COLO668 (cell line): ENCODE measurements around the gene SYT6.

Experiments
- DNase-seq: peaks from one replicate; lab custom pipeline; 2025; ENCODE audit not compliant: unreplicated experiment; lab: John Stamatoyannopoulos, UW

Gene SYT6

GRCh38 chr1:114118351-114118990 lies 35.2 kb downstream of the SYT6 start:
- DNase-seq: no peak

GRCh38 chr1:114117654-114118053 lies 36.0 kb downstream of the SYT6 start:
- DNase-seq: no peak

DNA sequence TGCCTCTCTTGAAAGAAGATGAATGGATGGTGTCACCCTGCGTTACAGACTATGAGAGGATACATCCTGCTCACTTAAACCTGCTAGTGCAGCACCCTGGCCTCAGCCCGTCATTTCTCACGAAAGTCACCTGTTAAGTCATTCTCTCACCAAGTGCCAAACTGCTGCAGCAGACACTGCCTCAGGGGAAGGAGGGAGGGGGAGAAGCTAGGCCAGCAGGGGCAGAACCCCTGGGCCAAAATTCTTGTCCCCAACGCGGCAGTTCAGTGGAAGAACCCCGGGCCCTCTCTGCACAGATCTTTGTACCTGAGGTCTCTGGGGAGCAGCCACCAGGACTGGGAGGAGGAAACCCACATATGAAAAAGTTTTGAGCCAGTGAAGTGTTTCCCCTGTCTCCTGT lies 37.6 kb downstream of the SYT6 start:
- DNase-seq: no peak

DNA sequence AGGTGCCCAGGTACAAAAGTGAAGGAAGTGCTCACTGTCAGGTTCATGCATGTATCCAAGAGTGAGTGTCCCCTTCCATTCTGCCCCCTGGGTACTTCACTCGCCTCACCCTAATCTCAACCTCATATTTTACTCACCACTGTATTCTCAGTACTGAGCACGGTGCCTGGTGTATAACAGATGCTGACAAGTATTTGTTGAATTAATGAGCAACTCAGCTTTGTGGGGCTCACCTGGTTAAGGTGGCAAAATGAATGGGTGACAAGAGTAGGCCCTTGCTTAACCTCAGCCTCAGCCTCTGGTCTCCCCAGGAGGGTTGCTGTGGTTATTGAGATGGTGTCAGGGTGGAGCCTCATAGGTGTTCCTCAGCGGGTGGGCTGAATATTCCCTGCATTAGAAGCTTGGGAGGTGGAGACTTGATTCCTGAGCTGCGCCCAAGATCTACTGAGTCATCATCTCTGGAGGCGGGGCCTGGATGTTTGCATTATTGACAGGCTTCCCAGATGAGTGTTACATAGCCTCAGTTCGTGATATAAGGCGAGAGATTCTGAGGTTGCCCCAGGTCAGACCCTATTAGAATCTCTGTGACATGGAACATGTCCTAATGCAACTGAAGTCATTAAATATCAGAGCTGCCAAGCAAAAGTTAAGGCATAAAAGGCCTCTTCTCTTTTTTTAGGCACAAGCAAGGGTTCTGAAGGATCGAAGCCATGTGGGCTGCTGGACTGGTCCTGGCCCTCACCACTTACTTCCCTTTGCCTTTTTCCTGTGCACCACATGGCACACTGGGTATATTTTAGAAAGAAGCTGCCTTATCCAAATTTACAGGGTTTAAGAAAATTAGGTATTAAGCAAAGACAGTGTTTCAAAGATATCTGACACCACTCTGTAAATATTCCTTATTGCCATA lies 39.2 kb downstream of the SYT6 start:
- DNase-seq: no peak

- DNase-seq: no peak
Measured at GRCh38 chr1:114113411-114114184, 40.1 kb downstream of the SYT6 start.

DNA sequence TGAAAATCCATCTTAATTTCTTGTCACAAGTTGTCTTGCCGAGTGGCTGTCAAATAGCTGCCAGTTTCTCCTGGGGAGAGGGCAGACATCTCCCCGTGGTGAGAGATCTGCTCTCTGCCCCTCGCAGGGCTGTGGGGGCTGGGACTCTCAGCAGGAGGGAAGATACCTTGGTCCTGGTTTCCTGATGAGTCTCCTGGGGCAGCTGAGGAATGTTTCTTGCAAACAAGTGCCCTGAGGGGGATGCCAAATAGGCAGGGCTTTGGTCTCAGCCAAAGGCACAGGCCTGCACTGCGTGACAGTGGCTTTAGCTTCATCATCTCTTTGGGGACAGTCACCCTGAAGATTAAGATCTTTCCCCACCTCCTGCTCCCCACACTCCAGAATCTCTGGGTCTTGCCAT lies 40.9 kb downstream of the SYT6 start:
- no peak for DNase-seq

DNA sequence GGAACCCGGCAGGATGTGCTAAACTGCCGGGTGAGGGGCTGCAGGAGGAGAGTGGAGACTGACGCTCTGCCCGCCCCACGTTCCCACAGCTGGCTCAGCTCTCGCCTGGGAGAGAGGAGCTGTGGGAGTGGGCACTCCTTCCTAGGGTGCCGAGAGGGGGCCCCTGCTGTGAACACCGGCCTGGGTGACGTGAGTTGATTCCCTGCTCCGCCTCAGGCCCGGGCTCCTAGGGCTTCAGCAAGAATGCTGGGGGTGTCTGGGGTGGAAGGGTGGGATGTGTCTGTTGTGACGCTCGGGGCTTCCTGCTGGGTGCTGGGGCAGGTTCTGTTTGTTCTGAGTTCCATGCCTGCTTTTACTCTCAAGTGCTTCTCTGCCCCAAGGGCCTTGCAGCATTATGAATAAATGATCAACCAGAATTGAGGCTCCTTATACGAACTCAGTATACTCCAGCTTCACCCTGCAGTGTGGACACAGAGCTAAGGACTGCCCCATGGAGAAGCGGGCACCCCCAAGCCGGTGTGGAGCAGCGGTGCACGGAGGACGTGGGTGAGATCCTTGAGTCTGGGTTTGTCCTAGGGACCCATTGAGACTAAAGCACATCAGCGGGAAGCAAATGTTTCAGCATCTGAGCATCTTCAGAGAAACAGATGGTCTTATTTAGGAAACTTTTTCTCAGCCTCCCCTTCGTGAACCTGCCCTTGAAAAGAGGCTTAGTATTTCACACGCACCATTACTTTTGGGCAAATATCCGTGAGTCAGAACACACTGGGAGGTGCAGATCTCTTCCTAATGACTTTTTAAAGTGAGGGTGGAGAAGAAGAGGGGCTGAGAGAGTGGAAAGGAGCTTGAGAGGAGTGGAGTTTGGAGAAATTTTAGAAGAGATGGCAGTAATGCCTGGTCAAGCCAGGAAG lies 41.7 kb downstream of the SYT6 start:
- DNase-seq: no peak

GRCh38 chr1:114109981-114110380 lies 43.7 kb downstream of the SYT6 start:
- DNase-seq: no peak

DNA sequence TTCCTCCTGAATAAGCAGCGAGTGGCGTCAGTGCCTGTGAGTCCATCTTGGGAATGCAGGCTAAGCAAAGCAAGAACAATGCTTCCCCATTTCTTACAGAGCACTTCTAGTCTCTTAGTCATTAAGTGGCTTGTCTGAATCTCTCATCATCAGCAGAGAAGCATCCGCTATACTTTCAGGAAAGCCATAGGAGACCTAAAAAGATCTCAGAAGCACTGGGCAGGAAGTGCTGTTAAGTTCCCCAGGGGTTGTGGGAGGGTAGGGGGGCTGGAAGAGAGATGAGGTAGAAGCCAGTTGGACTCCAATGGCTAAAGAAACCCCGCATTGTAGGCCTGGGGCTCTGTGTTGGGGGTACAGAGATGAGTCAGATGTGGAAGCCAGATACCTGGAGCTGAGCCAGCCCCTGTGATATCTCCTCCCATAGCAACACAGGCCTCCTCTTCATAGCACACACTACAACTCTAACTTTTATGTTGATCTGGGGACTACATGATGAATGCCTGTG lies 44.9 kb downstream of the SYT6 start:
- no peak for DNase-seq

DNA sequence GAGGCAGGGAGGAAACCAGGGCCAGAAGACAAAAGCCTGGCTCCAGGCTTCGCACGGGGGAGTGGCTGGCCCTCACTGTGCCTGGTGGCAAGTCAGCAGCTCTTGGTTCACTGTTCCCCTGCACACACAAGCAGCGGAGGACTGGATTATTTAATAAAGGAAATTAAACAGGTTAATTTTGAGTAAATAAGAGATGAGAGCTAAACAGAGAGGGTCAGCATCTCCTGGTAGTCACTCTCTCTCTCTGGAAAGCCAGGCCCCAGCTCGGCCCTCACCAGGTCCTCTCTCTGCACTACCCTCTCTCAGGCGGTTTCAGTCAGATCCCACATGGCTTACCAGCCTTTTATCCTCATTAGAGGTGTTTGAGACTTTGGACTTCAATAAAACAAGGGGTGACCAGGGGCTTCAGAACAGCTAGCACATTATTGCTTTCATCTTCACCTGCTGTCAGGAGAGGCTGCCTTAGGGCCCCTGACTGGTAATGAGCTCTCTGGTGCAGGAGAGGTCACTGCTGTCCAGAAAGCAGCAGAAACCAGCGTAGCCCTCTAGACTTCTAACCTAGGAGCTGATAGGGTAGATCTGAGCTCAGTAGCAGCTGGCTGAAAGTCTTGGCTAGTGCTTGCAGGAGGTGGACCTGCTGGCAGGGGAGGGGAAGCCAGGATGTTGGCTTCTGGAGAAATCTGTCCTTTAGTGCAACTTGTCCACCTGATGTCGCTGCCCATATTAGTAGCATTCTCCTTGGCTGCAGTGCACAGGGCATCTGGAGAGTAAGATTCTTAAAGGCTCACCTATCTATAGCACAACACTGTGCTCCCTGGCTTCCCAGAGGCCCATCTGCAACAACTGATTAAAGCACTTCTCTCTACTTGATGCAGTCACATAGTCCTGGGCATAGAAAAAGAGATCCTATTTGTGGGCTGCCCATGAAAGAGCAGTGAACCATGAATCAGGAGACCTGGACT lies 45.9 kb downstream of the SYT6 start:
- DNase-seq: no peak

DNA sequence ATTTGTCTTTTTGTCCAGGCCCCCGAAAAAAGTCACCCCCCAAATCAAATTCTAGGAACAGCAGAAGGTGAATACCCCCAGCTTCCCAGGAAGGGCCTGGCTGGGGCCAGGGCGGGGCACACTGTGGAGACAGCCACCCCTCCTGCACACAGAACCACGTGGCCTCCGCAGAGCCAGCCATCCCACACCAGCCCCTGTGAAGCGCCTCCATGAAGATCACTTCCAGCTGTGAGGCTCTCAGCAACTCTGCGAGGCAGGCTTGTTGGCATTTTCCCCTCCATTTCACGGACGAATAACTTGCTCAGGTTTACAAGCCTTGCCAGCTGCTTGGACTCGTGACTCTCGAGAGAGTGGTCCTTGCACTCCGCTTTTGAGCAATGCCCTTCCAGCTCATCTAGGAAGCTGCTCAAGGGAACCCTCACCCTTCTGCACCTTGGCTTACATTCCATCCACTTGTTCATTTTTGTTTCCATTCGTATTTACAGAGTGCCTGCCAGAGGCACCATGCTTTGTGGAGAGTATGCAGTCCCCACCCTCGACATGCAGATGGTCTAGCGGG lies 48.2 kb downstream of the SYT6 start:
- no peak for DNase-seq

- DNase-seq: no peak
Measured at GRCh38 chr1:114104949-114105348, 48.7 kb downstream of the SYT6 start.

GRCh38 chr1:114103992-114104391 lies 49.7 kb downstream of the SYT6 start:
- DNase-seq: no peak

- no peak for DNase-seq
Measured at GRCh38 chr1:114102136-114102535, 51.5 kb downstream of the SYT6 start.

DNA sequence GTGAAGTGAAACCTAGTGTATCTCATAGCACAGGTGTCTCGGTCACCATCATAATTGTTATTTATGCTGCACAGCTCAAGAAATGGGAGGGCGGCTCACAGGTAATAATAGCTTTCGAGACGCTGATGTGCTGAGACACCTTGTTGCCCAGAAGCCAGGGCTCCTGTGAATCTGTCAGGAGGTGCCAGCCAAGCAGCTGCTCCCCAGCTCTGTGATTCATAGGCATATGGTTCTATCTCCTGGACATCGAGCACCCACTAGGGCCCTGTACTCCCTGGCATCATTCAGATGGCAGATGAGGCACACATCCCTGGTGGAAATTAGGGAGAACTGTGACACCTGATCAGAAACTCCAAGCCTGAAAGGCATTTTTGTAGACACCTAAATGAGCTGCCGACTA lies 53.5 kb downstream of the SYT6 start:
- no peak for DNase-seq

GRCh38 chr1:114099268-114099667 lies 54.4 kb downstream of the SYT6 start:
- DNase-seq: no peak

DNA sequence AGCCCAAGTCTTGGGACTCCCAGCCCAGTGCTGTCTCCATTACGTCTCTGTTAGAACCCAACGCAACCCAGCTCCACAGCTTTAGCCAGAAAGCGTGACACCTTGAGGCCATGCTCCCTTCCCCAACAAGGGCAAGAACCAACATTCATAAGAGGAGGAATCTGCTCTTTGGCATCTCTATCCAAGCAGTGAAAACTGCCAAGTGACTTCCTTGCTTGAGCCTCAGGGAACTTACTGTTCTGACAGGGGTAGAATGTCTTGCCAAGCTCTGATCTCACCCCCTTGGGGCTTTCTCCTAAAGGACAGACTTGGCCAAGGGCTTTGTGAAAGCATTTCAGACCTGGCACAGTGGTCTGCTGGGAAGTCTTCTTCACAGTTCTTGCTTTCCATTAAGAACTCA lies 56.6 kb downstream of the SYT6 start:
- DNase-seq: no peak

DNA sequence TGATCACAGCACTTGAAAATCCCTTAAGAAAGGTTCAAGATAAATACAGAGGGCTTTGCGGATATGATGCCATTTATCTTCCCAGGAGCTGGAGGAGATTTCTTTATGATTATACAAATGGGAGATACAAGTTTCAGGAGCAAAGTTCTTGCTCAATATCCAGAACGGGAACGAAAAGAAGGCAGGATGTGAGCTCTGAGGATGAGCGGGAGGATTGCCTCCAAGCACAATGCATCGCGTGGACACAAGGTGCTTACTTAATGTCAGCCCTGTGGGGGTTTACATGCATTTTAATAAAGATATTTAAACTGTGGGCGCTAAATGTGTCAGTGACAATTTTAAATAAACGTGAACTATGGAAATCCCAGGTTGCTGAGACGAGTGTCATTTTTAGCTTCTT lies 59.0 kb downstream of the SYT6 start:
- DNase-seq: no peak

- DNase-seq: no peak
Measured at GRCh38 chr1:114094363-114094634, 59.4 kb downstream of the SYT6 start.
